Natural killer cell treated with Interleukin-12 subunit alpha and Interleukin-12 subunit beta and Interleukin-15 and Interleukin-18, amount 100 ng/mL, for 72 hours (primary cell): ENCODE results near the gene DOCK4. TPM values are rescaled to one million over a fixed set of nuclear protein-coding genes. Genes with fewer than 3 reads are reported as not detected.

Source experiments
- ATAC-seq, 2 donors: fragments of 150-1000 bp; cut with Tn5 transposase in 1 of 2; sonication (Bioruptor Pico), chemical (Tn5 transposase) in 1 of 2; 2 replicates each; pipeline ENCODE4 v1.10.0; 2021
- DNase-seq: peaks from one replicate; pipeline ENCODE4 v3.0.0; 2022; ENCODE audit warnings: low spot score
- H3K27ac Mint-ChIP-seq, 2 donors: 1 replicate in 1 of 2; 2 replicates in 1 of 2; pipeline ENCODE4 v1.8.0; 2022; ENCODE audit warnings: mixed read lengths in 2 of 2, mild to moderate bottlenecking in 1 of 2, moderate library complexity in 1 of 2
- H3K27me3 Mint-ChIP-seq, 2 donors: 1 replicate in 1 of 2; 2 replicates in 1 of 2; pipeline ENCODE4 v1.8.0; 2022; ENCODE audit warnings: mixed read lengths in 2 of 2
- H3K36me3 Mint-ChIP-seq: one replicate; pipeline ENCODE4 v1.8.0; 2022; ENCODE audit warnings: mixed read lengths
- H3K4me1 Mint-ChIP-seq, 2 donors: 1 replicate in 1 of 2; 2 replicates in 1 of 2; pipeline ENCODE4 v1.8.0; 2022; ENCODE audit warnings: low read depth in 2 of 2, mixed read lengths in 2 of 2, mild to moderate bottlenecking in 1 of 2
- H3K4me3 Mint-ChIP-seq: one replicate; pipeline ENCODE4 v1.8.0; 2022; ENCODE audit warnings: mixed read lengths
- H3K9me3 Mint-ChIP-seq: 2 replicates; pipeline ENCODE4 v1.8.0; 2022; ENCODE audit warnings: mixed read lengths
- total RNA-seq, 2 donors: library from RNA; stranded (reverse); gene quantifications; one replicate each; pipeline ENCODE4 v1.2.3, GENCODE V29; 2022

DOCK4 gene
- total RNA-seq, 2 donors from 2014 or later: 1.8 to 3.3 TPM

GRCh38 chr7:112232212-112232978 is 26.2 kb upstream of the DOCK4 start:
- DNase-seq (no peak), ATAC-seq (no peak)
- Mint-ChIP-seq H3K27ac (no peak overlapping the region), H3K4me1 (peaks cover 24 to 35% of the 10 kb centered on the region in 2 donors), H3K4me3 (no peak overlapping the region), H3K27me3 (no peaks in the 10 kb centered on the region), H3K36me3 (peaks cover 6% of the 10 kb centered on the region), H3K9me3 (no peaks in the 10 kb centered on the region)

GRCh38 chr7:112228632-112229031 is 22.4 kb upstream of the DOCK4 start:
- H3K4me3 Mint-ChIP-seq: no peak overlapping the region
- H3K9me3 Mint-ChIP-seq: no peaks in the 10 kb centered on the region
- no peaks in the 10 kb centered on the region for H3K27me3 Mint-ChIP-seq
- no peaks in the 10 kb centered on the region for H3K36me3 Mint-ChIP-seq
- peaks cover 24 to 45% of the 10 kb centered on the region in 2 donors for H3K4me1 Mint-ChIP-seq
- DNase-seq: no peak
- no peak for ATAC-seq
- H3K27ac Mint-ChIP-seq: no peak overlapping the region

- Mint-ChIP-seq H3K9me3 (no peaks in the 10 kb centered on the region), H3K4me1 (peaks cover 23 to 36% of the 10 kb centered on the region in 2 donors), H3K27me3 (no peaks in the 10 kb centered on the region), H3K36me3 (no peaks in the 10 kb centered on the region), H3K27ac (no peak overlapping the region), H3K4me3 (no peak overlapping the region)
- DNase-seq (no peak), ATAC-seq (no peak)
These were observed 20.6 kb upstream of the DOCK4 start for GRCh38 chr7:112226701-112227276.

- DNase-seq (no peak), ATAC-seq (no peak)
- H3K27me3 Mint-ChIP-seq: no peaks in the 10 kb centered on the region
- H3K9me3 Mint-ChIP-seq: no peaks in the 10 kb centered on the region
- no peak overlapping the region for H3K4me3 Mint-ChIP-seq
- H3K27ac Mint-ChIP-seq: no peak overlapping the region
- peaks cover 25 to 40% of the 10 kb centered on the region in 2 donors for H3K4me1 Mint-ChIP-seq
- H3K36me3 Mint-ChIP-seq: no peaks in the 10 kb centered on the region
These were observed 18.8 kb upstream of the DOCK4 start for GRCh38 chr7:112225006-112225405.

- no peaks in the 10 kb centered on the region for H3K36me3 Mint-ChIP-seq
- no peak overlapping the region for H3K4me3 Mint-ChIP-seq
- DNase-seq (no peak), ATAC-seq (no peak)
- H3K4me1 Mint-ChIP-seq: peaks cover 19 to 31% of the 10 kb centered on the region in 2 donors
- no peak overlapping the region for H3K27ac Mint-ChIP-seq
- H3K27me3 Mint-ChIP-seq: no peaks in the 10 kb centered on the region
- no peaks in the 10 kb centered on the region for H3K9me3 Mint-ChIP-seq
These were observed 18.0 kb upstream of the DOCK4 start for GRCh38 chr7:112224186-112224585.

- ATAC-seq (no peak), DNase-seq (no peak)
- Mint-ChIP-seq H3K4me3 (no peak overlapping the region), H3K36me3 (no peaks in the 10 kb centered on the region), H3K4me1 (peaks cover 19 to 32% of the 10 kb centered on the region in 2 donors), H3K9me3 (no peaks in the 10 kb centered on the region), H3K27me3 (no peaks in the 10 kb centered on the region), H3K27ac (no peak overlapping the region)
These were observed 17.1 kb upstream of the DOCK4 start for GRCh38 chr7:112223310-112223709.

GRCh38 chr7:112220877-112221434 is 14.8 kb upstream of the DOCK4 start:
- DNase-seq (no peak), ATAC-seq (no peak)
- H3K4me3 Mint-ChIP-seq: no peak overlapping the region
- peaks cover 17 to 32% of the 10 kb centered on the region in 2 donors for H3K4me1 Mint-ChIP-seq
- no peaks in the 10 kb centered on the region for H3K27me3 Mint-ChIP-seq
- no peaks in the 10 kb centered on the region for H3K9me3 Mint-ChIP-seq
- no peaks in the 10 kb centered on the region for H3K36me3 Mint-ChIP-seq
- no peak overlapping the region for H3K27ac Mint-ChIP-seq

GRCh38 chr7:112215787-112216186 is 9.6 kb upstream of the DOCK4 start:
- Mint-ChIP-seq H3K27ac (no peak overlapping the region), H3K36me3 (no peaks in the 10 kb centered on the region)
- no peak for ATAC-seq

GRCh38 chr7:112214883-112215282 is 8.7 kb upstream of the DOCK4 start:
- DNase-seq (no peak), ATAC-seq (no peak)
- Mint-ChIP-seq H3K4me3 (no peak overlapping the region), H3K4me1 (peaks cover 15 to 29% of the 10 kb centered on the region in 2 donors), H3K27me3 (no peaks in the 10 kb centered on the region), H3K27ac (no peak overlapping the region), H3K36me3 (no peaks in the 10 kb centered on the region), H3K9me3 (no peaks in the 10 kb centered on the region)

More at GRCh38 chr7:112215787-112216186, 9.6 kb upstream of the DOCK4 start:
- Mint-ChIP-seq H3K4me1 (peaks cover 15 to 29% of the 10 kb centered on the region in 2 donors), H3K4me3 (no peak overlapping the region), H3K27me3 (no peaks in the 10 kb centered on the region), H3K9me3 (no peaks in the 10 kb centered on the region)
- DNase-seq: no peak

GRCh38 chr7:112214268-112214667 is 8.1 kb upstream of the DOCK4 start:
- peaks cover 15 to 29% of the 10 kb centered on the region in 2 donors for H3K4me1 Mint-ChIP-seq
- no peak overlapping the region for H3K4me3 Mint-ChIP-seq
- no peak overlapping the region for H3K27ac Mint-ChIP-seq
- DNase-seq: no peak
- no peaks in the 10 kb centered on the region for H3K36me3 Mint-ChIP-seq
- no peaks in the 10 kb centered on the region for H3K9me3 Mint-ChIP-seq
- ATAC-seq: no peak
- no peaks in the 10 kb centered on the region for H3K27me3 Mint-ChIP-seq

- H3K9me3 Mint-ChIP-seq: no peaks in the 10 kb centered on the region
- DNase-seq (no peak), ATAC-seq (no peak)
- H3K4me3 Mint-ChIP-seq: no peak overlapping the region
- peaks cover 14 to 25% of the 10 kb centered on the region in 2 donors for H3K4me1 Mint-ChIP-seq
- H3K36me3 Mint-ChIP-seq: no peaks in the 10 kb centered on the region
- no peaks in the 10 kb centered on the region for H3K27me3 Mint-ChIP-seq
- no peak overlapping the region for H3K27ac Mint-ChIP-seq
These were observed 7.5 kb upstream of the DOCK4 start for GRCh38 chr7:112213735-112214134.

- H3K4me1 Mint-ChIP-seq: peaks cover 11 to 21% of the 10 kb centered on the region in 2 donors
- H3K4me3 Mint-ChIP-seq: no peak overlapping the region
- H3K27ac Mint-ChIP-seq: no peak overlapping the region
- no peaks in the 10 kb centered on the region for H3K27me3 Mint-ChIP-seq
- DNase-seq (no peak), ATAC-seq (no peak)
- no peaks in the 10 kb centered on the region for H3K36me3 Mint-ChIP-seq
- H3K9me3 Mint-ChIP-seq: no peaks in the 10 kb centered on the region
These were observed 6.4 kb upstream of the DOCK4 start for GRCh38 chr7:112212571-112212970.

- ATAC-seq (no peak), DNase-seq (no peak)
- H3K4me3 Mint-ChIP-seq: no peak overlapping the region
- H3K27me3 Mint-ChIP-seq: no peaks in the 10 kb centered on the region
- peaks cover 20 to 22% of the 10 kb centered on the region in 2 donors for H3K4me1 Mint-ChIP-seq
- no peaks in the 10 kb centered on the region for H3K9me3 Mint-ChIP-seq
- H3K27ac Mint-ChIP-seq: no peak overlapping the region
- no peaks in the 10 kb centered on the region for H3K36me3 Mint-ChIP-seq
These were observed 5.2 kb upstream of the DOCK4 start for GRCh38 chr7:112211348-112211907.

- Mint-ChIP-seq H3K27ac (no peak overlapping the region), H3K36me3 (no peaks in the 10 kb centered on the region)
These were observed 1.6 kb upstream of the DOCK4 start for GRCh38 chr7:112207765-112208164.

More at GRCh38 chr7:112207765-112208164, 1.6 kb upstream of the DOCK4 start:
- no peak for ATAC-seq
- H3K4me3 Mint-ChIP-seq: peak overlapping the region; percentile 94
- no peaks in the 10 kb centered on the region for H3K9me3 Mint-ChIP-seq
- DNase-seq: no peak
- peaks cover 17 to 29% of the 10 kb centered on the region in 2 donors for H3K27me3 Mint-ChIP-seq
- peaks cover 39 to 44% of the 10 kb centered on the region in 2 donors for H3K4me1 Mint-ChIP-seq
